ENCODE results near the gene PCDHGA1. TPM values are rescaled to one million over a fixed set of nuclear protein-coding genes. Genes with fewer than 3 reads are reported as not detected.

Gene PCDHGA1
- total RNA-seq, 5 donors from 2014 or later (not counting 1 experiment from before 2014, with no cell fraction given), result 0.16 to 0.38 (median 0.31) TPM; not detected in 1

DNA sequence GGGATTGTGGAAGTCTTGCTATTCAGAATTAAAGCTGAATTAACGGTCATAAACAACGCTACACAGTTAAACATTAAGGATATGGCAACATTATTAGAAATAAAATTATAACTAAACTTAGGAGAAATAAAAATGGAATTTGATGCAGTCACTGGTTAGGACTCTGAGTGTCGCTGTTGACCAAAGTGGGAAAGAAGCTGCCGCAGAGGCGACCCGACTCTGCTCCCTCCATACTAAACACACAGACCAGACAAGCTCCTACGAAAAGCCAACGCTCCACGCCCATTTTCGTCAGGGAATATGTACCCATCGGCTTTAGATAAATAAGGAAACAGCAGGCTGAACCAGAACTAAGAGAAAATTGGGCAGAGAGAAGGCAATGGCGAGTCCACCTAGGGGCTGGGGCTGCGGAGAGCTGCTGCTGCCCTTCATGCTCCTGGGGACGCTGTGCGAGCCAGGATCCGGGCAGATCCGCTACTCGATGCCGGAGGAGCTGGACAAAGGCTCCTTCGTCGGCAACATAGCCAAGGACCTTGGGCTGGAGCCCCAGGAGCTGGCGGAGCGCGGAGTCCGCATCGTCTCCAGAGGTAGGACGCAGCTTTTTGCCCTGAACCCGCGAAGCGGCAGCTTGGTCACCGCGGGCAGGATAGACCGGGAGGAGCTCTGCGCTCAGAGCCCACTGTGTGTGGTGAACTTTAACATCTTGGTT is 33.8 kb downstream of the PCDHGA1 start, which contains the start of gene PCDHGA5:
TSS of gene PCDHGA5 (plus strand) at position 211 of the 709 bp plus-strand sequence. CDS start at position 380, 169 bp downstream.
- POLR2A ChIA-PET, result no interaction called here
- Mint-ChIP-seq H3K27me3 (peaks cover 66 to 84% of the 10 kb centered on the region in 2 donors), H3K9me3 (peaks cover 19 to 44% (median 41%) of the 10 kb centered on the region in 3 donors), H3K27ac (no peak within 1 kb of the TSS), H3K36me3 (peaks cover 20% of the 10 kb centered on the region), H3K4me1 (peaks cover 0 to 2% (median 0%) of the 10 kb centered on the region in 3 donors), H3K4me3 (peak within 1 kb of the TSS in 1 of 3 donors; percentile 11)
- no peak for DNase-seq
- 36% methylated on average over 27 of the region's 34 CpGs for WGBS (ENCODE audit: insufficient coverage)
- Histone ChIP-seq H3K9me3 (peaks cover 11% of the 10 kb centered on the region), H3K4me3 (ENCODE audit: control insufficient read depth in 1 of 2, extremely low read depth in 1 of 2, low read length in 1 of 2) (peak within 1 kb of the TSS in 1 of 2 donors; percentile 44), H3K4me1 (ENCODE audit: control insufficient read depth in 1 of 2, extremely low read depth in 1 of 2, insufficient read depth in 2 of 2, low read length in 2 of 2) (no peaks in the 10 kb centered on the region), H3K36me3 (ENCODE audit: control insufficient read depth in 2 of 2, extremely low read depth in 1 of 2, insufficient read depth in 1 of 2, low read length in 1 of 2) (peaks cover 0 to 4% of the 10 kb centered on the region in 2 donors), H3K27ac (ENCODE audit: low read length) (no peak within 1 kb of the TSS), H3K27me3 (replicated peaks in 1 of 2; ENCODE audit: control insufficient read depth in 2 of 2, extremely low read depth in 1 of 2, insufficient read depth in 2 of 2, low read length in 1 of 2) (peaks cover 39 to 48% of the 10 kb centered on the region in 2 experiments)
- CTCF ChIA-PET, result no interaction called here
- ATAC-seq (replicated peaks in 1 of 4), result no peak

DNA sequence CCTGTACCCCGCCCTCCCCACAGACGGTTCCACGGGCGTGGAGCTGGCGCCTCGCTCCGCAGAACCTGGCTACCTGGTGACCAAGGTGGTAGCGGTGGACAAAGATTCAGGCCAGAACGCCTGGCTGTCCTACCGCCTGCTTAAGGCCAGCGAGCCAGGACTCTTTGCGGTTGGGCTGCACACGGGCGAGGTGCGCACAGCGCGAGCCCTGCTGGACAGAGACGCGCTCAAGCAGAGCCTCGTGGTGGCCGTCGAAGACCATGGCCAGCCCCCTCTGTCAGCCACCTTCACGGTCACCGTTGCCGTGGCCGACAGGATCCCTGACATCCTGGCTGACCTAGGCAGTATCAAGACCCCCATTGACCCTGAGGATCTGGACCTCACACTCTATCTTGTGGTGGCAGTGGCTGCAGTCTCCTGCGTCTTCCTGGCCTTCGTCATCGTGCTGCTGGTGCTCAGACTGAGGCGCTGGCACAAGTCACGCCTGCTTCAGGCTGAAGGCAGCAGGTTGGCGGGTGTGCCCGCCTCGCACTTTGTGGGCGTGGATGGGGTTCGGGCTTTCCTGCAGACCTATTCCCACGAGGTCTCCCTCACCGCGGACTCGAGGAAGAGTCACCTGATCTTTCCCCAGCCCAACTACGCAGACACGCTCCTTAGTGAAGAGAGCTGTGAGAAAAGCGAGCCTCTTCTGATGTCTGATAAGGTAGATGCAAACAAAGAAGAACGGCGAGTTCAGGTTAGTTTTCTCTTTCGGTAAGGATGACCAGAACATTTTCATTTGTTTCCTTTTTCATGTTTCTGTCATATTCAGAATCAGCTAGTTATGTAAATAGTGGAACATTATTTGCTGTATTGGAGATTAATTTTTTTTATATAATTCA is 35.9 kb downstream of the PCDHGA1 start:
- H3K36me3 ChIP-seq (ENCODE audit: control insufficient read depth in 2 of 2, extremely low read depth in 1 of 2, insufficient read depth in 1 of 2, low read length in 1 of 2), result peaks cover 0 to 8% of the 10 kb centered on the region in 2 donors
- 52% methylated on average over 42 of the region's 46 CpGs for WGBS (ENCODE audit: insufficient coverage)
- peaks cover 0 to 4% of the 10 kb centered on the region in 2 experiments for H3K4me1 ChIP-seq (ENCODE audit: control insufficient read depth in 1 of 2, extremely low read depth in 1 of 2, insufficient read depth in 2 of 2, low read length in 2 of 2)
- H3K27ac Mint-ChIP-seq, result no peak overlapping the region
- H3K27me3 ChIP-seq (replicated peaks in 1 of 2; ENCODE audit: control insufficient read depth in 2 of 2, extremely low read depth in 1 of 2, insufficient read depth in 2 of 2, low read length in 1 of 2), result peaks cover 38 to 53% of the 10 kb centered on the region in 2 experiments
- no peak overlapping the region for H3K4me3 Mint-ChIP-seq
- peaks cover 66 to 83% of the 10 kb centered on the region in 2 donors for H3K27me3 Mint-ChIP-seq
- DNase-seq (no peak), ATAC-seq (replicated peaks in 1 of 4) (no peak)
- ChIA-PET POLR2A (no interaction called here), CTCF (no interaction called here)
- H3K9me3 ChIP-seq, result peaks cover 11% of the 10 kb centered on the region
- H3K9me3 Mint-ChIP-seq, result peaks cover 13 to 33% (median 28%) of the 10 kb centered on the region in 3 donors
- peak overlapping the region in 1 of 2 donors; percentile 32 for H3K4me3 ChIP-seq (ENCODE audit: control insufficient read depth in 1 of 2, extremely low read depth in 1 of 2, low read length in 1 of 2)
- H3K27ac ChIP-seq (ENCODE audit: low read length), result no peak overlapping the region
- H3K36me3 Mint-ChIP-seq, result peaks cover 12% of the 10 kb centered on the region
- peaks cover 7 to 8% (median 7%) of the 10 kb centered on the region in 3 donors for H3K4me1 Mint-ChIP-seq

DNA sequence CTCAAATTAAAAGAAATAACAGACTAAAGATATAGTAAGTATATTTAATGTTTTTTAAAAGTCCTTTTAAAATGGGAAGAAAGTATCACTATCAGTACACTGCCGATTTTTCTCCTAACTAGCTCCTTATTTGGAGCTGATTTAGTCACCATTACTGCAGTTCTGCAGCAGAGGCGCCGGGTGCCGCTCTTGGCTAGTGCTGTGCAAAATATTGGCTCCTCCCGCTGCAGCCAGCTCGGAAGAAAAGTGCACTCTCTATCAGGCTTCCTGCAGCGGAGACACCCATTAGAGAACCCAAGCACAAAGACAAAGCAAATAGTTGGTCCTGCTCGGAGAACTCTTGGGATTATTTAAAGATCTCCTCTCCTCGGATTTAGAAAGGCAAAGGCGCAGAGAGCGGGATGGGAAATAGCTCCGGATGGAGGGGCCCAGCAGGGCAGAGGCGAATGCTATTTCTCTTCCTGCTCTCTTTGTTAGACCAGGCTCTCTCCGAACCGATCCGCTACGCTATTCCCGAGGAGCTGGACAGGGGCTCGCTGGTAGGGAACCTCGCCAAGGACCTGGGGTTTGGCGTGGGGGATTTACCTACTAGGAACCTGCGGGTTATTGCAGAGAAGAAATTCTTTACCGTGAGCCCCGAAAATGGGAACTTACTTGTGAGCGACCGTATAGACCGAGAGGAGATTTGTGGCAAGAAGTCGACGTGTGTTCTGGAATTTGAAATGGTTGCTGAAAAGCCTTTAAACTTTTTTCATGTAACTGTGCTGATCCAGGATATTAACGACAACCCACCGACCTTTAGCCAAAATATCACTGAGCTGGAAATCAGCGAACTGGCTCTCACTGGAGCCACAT is 39.9 kb downstream of the PCDHGA1 start, which contains the start of gene PCDHGB3:
TSS of gene PCDHGB3 (plus strand) at position 249 of the 855 bp plus-strand sequence. CDS start at position 402, 153 bp downstream.
- ChIA-PET POLR2A (interaction anchor here in 1 of 2 donors (0.7 to 1.0 kb wide), 2 partner anchors 10 to 16 kb away, joined by 3 read pairs; partner anchors contain the start of gene PCDHGA4), CTCF (interaction anchor here (0.7 to 2.5 kb wide), 16 partner anchors 11 to 1253 kb away, joined by 3 to 19 read pairs (median 4); partner anchors contain the start of genes PCDHGA1 (in 2 of the 2), PCDHGA10 (in 1 of the 2) and TAF7 (in 1 of the 2))
- H3K27ac ChIP-seq (ENCODE audit: low read length), result no peak within 1 kb of the TSS
- H3K4me1 ChIP-seq (ENCODE audit: control insufficient read depth in 1 of 2, extremely low read depth in 1 of 2, insufficient read depth in 2 of 2, low read length in 2 of 2), result peaks cover 0 to 7% of the 10 kb centered on the region in 2 experiments
- peaks cover 8% of the 10 kb centered on the region for H3K36me3 Mint-ChIP-seq
- peaks cover 0 to 4% of the 10 kb centered on the region in 2 donors for H3K36me3 ChIP-seq (ENCODE audit: control insufficient read depth in 2 of 2, extremely low read depth in 1 of 2, insufficient read depth in 1 of 2, low read length in 1 of 2)
- no peak within 1 kb of the TSS for H3K27ac Mint-ChIP-seq
- H3K9me3 Mint-ChIP-seq, result peaks cover 5 to 24% (median 22%) of the 10 kb centered on the region in 3 donors
- H3K4me1 Mint-ChIP-seq, result peaks cover 7 to 9% (median 8%) of the 10 kb centered on the region in 3 donors
- WGBS (ENCODE audit: insufficient coverage), result 23% methylated on average over 27 of the region's 32 CpGs
- H3K27me3 ChIP-seq (replicated peaks in 1 of 2; ENCODE audit: control insufficient read depth in 2 of 2, extremely low read depth in 1 of 2, insufficient read depth in 2 of 2, low read length in 1 of 2), result peaks cover 32 to 61% of the 10 kb centered on the region in 2 experiments
- H3K4me3 Mint-ChIP-seq, result peak within 1 kb of the TSS; percentile 66 to 80 (median 77)
- H3K4me3 ChIP-seq (ENCODE audit: control insufficient read depth in 1 of 2, extremely low read depth in 1 of 2, low read length in 1 of 2), result peak within 1 kb of the TSS; percentile 12 to 58
- DNase-seq (peak in 19 of 35 experiments; percentile 6 to 51 (median 25)), ATAC-seq (replicated peaks in 1 of 4) (peak in 3 of 4 experiments; percentile 52 to 85 (median 82))
- peaks cover 56 to 84% of the 10 kb centered on the region in 2 donors for H3K27me3 Mint-ChIP-seq
- H3K9me3 ChIP-seq, result peaks cover 11% of the 10 kb centered on the region

DNA sequence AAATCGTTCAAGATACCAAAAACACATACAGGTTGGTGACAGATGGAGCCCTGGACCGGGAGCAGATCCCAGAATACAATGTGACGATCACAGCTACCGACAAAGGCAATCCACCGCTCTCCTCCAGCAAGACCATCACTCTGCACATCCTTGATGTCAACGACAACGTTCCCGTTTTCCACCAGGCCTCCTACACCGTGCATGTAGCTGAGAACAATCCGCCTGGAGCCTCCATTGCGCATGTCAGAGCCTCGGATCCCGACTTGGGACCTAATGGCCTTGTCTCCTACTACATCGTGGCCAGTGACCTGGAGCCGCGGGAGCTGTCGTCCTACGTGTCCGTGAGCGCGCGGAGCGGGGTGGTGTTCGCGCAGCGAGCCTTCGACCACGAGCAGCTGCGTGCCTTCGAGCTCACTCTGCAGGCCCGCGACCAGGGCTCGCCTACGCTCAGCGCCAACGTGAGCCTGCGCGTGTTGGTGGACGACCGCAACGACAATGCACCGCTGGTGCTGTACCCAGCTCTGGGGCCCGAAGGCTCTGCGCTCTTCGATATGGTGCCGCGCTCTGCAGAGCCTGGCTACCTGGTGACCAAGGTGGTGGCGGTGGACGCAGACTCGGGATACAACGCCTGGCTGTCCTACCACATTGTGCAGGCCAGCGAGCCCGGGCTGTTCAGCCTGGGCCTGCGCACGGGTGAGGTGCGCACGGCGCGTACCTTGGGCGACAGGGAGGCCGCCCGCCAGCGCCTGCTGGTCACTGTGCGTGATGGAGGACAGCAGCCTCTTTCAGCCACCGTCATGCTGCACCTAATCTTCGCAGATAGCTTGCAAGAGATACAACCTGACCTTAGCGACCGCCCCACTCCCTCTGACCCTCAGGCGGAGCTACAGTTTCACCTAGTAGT is 41.5 kb downstream of the PCDHGA1 start:
- Histone ChIP-seq H3K4me1 (ENCODE audit: control insufficient read depth in 1 of 2, extremely low read depth in 1 of 2, insufficient read depth in 2 of 2, low read length in 2 of 2) (peaks cover 0 to 7% of the 10 kb centered on the region in 2 experiments), H3K27ac (ENCODE audit: low read length) (no peak overlapping the region), H3K4me3 (ENCODE audit: control insufficient read depth in 1 of 2, extremely low read depth in 1 of 2, low read length in 1 of 2) (peak overlapping the region in 1 of 2 donors; percentile 27), H3K27me3 (replicated peaks in 1 of 2; ENCODE audit: control insufficient read depth in 2 of 2, extremely low read depth in 1 of 2, insufficient read depth in 2 of 2, low read length in 1 of 2) (peaks cover 22 to 61% of the 10 kb centered on the region in 2 experiments), H3K9me3 (peaks cover 9% of the 10 kb centered on the region), H3K36me3 (ENCODE audit: control insufficient read depth in 2 of 2, extremely low read depth in 1 of 2, insufficient read depth in 1 of 2, low read length in 1 of 2) (peaks cover 0 to 4% of the 10 kb centered on the region in 2 donors)
- CTCF ChIA-PET, result interaction anchor here (2.1 to 2.5 kb wide), 4 partner anchors 152 to 196 kb away, joined by 7 to 19 read pairs (median 11); no protein-coding TSS in a partner anchor
- H3K27ac Mint-ChIP-seq, result no peak overlapping the region
- 49% methylated on average over 69 of the region's 69 CpGs for WGBS (ENCODE audit: insufficient coverage)
- peaks cover 7 to 9% (median 8%) of the 10 kb centered on the region in 3 donors for H3K4me1 Mint-ChIP-seq
- peaks cover 5 to 25% (median 20%) of the 10 kb centered on the region in 3 donors for H3K9me3 Mint-ChIP-seq
- DNase-seq (no peak), ATAC-seq (replicated peaks in 1 of 4) (no peak)
- H3K27me3 Mint-ChIP-seq, result peaks cover 51 to 80% of the 10 kb centered on the region in 2 donors
- POLR2A ChIA-PET, result no interaction called here
- peaks cover 6% of the 10 kb centered on the region for H3K36me3 Mint-ChIP-seq
- H3K4me3 Mint-ChIP-seq, result no peak overlapping the region

Data from T-cell (primary cell).